ENCODE results near the gene ITFG1.

Gene ITFG1

DNA sequence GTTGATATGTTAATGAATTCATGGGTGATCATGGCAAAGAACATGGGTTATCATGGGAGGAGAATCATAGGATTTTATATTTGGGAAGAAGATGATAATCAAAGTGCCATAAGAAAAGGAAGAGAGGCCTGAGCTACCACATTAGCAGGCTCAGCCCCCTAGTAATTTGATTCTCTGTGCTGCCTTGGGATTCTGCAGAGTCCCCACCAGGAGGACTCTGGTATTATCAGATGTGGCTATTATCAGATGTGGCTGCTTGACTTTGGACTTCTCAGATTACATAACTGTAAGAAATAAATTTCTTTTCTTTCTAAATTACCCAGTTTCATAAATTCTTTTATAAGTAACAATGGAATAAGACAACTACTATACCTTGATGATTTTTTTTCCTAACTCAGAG lies 137.6 kb downstream of the ITFG1 start:
- DNase-seq (ENCODE audit: low spot score), result no peak

DNA sequence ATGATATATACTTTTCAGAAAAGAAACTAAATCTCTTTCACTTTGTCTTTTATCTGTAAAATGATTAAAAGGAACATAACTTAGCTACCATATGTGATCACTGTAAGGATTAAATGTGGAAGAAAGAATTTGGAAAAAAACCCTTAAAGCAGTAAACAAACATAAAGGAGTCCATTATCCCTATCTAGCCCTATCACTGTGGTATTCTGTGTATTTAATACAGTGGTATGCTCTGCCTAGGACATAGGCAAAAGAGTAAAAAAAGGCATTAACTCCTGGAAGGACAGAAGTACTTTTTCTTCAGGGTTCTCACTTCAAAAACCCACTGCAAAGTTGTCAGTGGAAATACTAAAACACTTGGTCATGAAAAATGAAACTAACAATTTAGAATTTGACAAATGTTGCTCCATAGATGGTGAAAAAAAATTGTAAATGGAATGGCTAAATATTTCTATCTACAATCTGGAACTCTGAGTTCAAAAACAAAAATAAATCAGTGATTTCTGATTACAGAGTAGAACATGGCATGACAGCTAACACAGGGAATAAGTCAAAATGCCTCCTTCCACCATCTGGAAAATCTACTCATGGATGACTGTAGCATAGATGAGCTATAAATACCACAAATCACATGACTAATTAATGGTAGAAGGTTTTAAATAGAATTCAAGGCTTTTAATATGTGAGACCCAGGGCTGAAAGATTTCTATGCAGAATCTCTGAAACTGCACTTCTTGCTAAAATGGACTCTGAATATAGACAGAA lies 140.1 kb downstream of the ITFG1 start:
- peak; percentile 5 for DNase-seq (ENCODE audit: low spot score)

DNA sequence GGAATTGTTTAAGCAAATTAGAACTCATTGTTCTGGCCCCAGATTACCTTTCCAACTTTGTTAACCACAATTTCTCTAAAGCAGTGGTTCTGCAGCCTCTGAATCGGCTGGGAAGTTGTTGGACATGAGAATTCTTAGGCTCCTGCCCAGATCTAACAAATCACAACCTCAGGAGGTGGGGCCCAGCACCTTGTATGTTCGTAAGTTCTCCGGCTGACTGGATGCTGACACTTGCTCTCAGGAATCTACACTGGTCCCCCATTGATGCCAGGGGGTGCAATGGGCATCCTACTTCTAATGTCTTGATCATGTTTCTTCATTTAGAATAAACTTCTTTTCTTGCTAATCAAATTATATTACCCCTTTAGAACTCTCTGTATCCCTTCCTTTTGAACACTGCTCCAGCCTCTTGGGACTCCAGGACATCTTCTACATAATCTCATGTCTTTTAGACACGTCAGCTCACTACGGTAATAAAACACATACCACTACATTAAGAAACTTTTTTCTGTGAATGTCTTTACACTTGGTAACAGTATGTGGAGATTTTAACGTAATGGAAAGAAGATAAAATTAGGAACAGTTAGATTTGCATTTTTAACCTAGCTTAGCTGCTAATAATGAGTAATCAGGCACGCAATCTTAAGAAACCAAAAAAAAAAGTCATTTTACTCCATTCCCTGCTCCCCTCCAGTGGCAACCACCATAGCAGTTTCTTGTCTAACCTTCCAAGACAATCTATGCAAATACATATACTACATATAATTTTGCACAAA lies 143.2 kb downstream of the ITFG1 start:
- DNase-seq (ENCODE audit: low spot score), result no peak

DNA sequence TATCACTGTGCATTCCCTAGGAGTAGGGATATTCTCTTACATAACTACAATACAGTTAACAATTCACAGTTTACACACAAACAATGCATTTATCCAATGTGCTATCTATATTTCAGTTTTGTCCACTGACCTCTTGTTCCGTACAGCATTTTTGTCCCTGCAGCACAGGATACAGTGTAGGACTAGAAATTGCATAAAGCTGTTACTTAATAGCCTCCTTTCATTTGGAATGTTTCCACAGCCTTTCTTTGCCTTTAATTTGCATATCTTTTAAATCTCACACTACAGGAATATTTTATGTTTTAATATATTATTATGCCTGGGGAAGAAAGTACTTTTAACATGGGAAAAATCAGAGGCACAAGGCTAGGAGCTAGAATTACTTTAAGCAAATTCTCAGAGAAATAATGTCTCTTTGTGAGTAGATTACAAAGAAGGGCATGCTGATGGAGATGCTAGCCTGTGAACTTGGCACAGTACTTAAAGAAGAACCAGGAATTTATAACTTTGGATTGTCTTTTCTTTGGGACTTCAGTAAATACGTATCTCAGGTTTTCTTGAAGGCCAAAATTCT lies 144.3 kb downstream of the ITFG1 start:
- no peak for DNase-seq (ENCODE audit: low spot score)

DNA sequence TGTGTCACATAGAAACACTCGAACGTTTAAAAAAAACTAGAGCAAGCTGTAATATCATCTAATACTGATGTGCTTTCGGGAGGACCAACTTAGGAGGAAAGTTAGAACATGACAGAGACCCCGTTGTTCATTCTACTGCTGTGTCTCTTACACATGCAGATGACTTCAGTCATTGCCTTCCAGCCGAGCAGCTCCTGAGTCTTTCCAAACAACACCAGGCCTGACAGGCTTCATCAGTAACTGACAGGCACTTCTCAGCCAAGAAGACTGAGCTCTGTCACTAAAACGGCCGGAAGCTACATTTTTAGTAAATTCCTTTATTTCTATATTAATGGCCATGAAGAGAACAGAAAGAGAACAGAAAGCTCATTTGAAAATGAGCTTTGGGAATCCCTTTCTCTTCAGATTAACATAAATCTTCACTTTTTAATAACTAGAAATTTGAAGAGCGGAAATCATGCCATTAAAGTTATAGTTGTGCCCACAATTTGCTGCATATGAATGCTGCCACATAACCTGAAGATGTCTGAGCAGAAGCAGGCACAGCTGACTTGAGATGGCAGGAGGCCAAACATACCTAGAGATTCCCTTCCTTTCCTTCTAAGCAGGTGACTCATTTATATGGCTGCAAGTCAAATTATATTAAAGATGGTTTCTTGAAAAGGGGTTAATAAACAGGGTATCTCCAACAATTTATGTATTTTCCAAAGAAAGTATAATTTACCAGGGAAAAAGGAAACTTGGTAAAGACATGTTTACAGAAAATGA lies 148.9 kb downstream of the ITFG1 start:
- DNase-seq (ENCODE audit: low spot score), result no peak

DNA sequence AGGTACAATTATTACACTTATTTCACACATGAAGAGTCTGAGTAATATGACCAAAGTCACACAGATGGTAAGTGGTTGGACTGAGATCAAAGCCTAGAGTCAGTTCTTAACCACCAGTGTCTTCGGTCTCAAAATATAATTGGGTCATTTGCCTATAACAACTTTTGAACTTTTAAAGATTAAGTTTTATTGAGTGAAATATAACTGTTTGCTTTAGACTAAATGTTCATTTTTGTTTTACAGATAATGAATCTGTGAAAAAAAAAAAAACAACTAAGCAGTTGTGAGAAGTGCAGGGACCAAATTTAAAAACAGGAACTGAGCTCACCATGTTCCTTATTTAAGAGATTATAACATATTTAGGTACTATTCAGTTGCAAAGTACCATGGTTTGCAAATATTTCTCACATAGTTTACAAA lies 150.1 kb downstream of the ITFG1 start:
- DNase-seq (ENCODE audit: low spot score), result no peak

DNA sequence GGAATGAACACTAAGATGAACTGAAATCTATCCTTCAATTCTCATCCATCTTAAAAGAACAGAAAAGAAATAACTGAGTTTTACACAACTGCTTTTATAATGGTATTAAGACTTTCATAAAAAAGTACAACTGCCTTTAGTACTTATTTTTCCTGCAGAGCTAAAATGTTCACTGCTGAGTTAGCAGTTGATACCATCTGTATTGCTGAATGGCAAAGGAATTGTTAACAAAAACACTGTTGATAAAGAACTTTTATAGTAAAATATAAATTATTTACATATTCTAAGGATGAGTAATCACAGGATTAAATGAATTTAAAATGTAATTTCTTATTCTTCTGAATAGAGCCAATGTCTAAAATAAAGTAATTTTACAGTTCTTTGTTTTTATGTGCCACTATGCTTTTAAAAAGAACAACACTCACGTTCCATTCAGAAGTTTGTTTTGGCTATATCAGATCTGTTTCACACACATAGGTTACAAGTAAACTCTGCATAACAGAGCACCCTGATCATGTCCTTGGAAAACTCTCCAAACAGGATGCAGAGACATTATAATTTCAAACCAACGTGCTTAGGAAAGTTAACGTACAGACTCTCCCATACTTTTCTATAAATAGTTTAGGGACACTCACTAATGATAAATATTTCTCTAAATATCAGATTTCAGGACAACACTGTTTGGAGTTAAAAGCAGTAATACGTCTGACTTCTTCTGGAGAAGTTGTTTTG lies 151.1 kb downstream of the ITFG1 start:
- peak; percentile 7 for DNase-seq (ENCODE audit: low spot score)

DNA sequence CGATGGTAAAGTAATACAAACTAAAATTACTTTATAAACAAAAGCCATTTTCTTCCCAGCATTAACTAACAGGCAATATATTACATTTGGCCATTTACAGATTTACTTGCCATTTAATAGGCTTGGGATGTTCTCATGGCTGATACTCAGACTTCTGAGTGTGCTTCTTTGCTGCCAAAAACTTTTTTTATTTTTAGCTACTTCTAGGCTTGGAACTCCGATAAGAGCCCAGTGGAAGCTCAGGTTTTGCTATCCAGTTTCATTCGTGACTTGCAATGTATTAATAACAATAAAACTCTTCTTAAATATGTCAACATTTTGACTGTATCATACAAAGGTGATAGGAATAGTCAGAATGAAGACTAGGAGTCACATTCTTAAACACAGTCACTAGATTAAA lies 152.3 kb downstream of the ITFG1 start:
- DNase-seq (ENCODE audit: low spot score), result no peak

DNA sequence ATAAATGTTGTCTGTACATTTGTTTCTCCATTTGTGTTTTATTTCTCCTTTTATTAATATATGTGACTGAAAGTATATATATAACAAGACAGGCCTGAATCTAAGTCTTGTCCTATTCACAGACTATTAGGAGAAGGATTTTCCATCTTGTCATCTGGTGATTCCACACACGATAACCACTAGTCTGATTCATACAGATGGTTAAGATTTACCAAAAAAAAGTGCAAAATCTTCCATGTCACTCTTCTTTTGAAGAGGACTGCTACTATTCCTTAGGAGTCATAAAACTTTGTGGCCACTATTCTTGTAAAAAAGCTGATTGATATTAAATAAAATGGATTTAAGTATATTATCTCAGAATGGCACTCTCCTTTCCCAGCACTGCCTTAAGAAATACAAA lies 156.3 kb downstream of the ITFG1 start:
- DNase-seq (ENCODE audit: low spot score), result no peak

DNA sequence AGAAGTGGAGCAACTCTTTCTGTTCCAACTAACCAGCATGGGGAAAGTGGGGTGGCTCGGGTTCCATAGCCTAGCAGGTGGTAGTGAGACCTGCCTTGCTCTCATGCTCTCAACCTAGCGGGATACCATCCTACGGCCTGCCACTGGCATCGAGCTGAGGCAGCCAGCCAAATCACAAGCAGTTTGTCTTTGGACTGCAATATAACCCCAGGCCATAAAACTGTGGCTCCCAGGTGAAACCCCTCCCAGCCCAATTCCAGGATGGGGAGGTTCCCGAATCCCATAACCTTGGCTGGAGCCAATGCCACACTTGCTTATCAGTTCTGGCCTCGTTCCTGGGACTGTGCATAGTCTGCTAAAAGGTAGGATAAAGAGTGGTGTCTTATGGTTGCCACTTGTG lies 161.3 kb downstream of the ITFG1 start:
- DNase-seq (ENCODE audit: low spot score), result no peak

DNA sequence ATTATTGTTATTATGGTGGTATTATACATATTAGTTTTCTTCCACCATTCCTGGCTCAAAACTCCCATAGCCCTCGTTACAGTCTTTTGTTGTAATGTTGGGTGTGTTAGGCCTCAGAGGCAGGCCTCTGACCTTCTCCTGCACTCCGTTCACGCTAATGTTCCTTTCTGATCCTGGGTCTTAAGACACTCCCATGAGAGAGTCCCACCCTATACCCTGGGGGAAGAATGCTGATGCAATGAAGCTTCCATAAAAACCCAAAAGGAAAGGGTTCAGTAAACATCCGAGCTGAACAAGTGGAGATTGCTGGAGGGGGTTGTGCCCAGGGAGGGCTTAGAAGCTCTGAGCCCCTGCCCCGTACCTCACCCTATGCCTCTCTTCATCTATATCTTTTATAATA lies 175.9 kb downstream of the ITFG1 start:
- no peak for DNase-seq (ENCODE audit: low spot score)

DNA sequence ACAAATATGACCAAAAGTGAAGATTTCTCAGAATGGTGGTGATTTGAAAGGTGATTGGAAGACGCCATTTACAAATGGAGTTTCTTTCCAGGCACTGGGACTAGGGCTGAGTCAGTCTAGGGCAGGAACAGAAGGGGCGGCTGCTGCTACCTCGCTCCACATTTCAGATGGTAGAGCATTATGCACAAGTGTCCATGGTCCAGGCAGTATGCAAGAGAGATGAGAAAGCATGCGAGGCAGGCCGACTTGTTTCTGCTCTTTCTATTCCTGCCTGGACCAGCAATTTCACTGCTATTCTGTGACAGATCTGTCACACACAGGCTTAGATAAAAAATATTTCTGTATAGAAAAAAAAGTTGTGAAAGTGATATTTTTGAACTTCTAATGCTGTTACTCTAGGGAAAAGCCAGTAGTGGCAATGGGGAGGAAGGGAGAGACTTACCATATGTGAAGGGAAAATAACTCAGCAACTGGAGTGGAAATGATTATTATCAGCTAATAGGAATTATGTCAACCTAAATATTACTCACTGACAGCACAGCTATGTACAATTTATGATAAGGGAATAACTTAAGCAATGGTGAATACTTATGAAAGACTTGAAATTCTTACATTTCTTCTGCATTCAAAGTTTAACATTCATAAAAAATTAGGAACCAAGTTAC lies 182.4 kb downstream of the ITFG1 start:
- no peak for DNase-seq (ENCODE audit: low spot score)

DNA sequence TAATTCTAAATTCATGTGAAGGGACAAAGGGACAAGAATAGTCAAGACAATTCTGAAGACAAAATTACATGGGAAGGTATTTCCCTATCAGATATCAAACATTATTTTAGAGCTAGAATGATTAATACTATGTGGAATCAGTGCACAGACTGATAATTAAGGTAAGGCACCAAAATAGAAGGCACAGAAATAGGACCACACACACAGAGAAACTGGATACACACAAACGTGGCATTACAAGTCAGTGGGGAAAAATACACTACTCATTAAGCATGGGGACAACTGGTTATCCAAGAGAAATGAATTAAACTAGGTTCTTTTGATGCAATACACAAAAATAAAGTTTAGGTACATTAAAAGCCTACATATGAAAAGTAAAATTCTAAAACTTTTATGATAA lies 184.3 kb downstream of the ITFG1 start:
- DNase-seq (ENCODE audit: low spot score), result no peak

DNA sequence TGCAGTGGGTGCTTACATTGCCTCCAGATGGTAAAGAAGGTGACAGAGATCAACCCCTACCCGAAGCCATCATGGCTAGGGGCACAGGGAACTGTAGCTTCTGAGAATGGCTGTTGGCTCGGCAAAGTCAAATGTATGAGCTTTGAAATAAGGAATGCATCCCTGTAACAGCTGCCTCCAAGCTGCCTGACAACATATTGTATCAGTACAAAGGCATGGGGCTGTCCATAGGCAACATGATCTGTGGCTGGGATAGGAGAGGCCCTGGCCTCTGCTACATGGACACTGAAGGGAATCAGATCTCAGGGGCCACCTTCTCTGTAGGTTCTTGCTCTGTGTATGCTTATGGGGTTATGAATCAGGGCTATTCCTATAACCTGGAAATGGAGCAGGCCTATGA lies 197.9 kb downstream of the ITFG1 start:
- DNase-seq (ENCODE audit: low spot score), result no peak

DNA sequence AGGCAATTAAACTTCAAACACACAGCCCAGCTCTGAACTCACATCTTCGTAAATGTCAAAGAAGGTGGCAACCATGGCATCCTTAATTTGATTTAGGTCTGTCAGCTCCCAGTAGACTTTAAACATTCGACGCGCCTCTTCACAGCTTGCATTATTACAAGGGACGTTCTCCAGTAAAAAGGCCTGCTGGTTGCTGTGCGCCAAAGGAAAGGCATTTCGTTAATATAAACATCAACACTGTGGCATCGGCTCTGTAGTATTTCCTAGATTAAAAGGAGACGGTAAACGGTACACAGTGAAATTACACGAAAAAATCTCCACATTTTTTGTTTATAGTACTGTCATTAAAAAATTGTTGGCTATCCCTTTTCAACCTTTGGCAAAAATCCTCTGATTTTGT lies 200.4 kb downstream of the ITFG1 start:
- DNase-seq (ENCODE audit: low spot score), result no peak

DNA sequence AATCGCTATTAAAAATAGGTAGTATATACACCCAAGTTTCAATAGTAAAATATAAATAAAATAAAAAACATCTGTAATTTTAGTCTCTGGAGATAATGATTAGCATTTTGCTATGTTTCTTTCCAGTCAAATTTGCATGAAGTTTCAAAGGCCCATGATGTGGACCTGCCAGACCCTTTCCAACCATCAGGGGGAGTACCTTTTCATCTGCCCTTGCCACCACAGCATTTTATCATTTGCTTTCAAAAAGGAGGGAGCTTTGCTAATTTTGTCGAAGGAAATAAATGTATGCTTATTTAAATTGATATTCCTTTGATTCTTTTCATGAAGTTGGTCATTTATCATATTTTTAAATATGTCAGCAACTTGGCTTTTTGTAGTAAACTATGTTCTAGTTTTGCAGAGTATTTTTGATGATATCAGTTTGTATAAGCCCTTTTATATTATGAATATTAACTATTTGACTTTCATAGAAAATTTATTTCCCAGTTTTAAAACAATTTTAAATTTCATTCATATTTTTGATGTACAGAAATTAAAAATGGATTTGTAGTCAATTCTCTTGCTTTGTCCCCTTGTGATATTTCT lies 201.9 kb downstream of the ITFG1 start:
- peak; percentile 16 for DNase-seq (ENCODE audit: low spot score)

DNA sequence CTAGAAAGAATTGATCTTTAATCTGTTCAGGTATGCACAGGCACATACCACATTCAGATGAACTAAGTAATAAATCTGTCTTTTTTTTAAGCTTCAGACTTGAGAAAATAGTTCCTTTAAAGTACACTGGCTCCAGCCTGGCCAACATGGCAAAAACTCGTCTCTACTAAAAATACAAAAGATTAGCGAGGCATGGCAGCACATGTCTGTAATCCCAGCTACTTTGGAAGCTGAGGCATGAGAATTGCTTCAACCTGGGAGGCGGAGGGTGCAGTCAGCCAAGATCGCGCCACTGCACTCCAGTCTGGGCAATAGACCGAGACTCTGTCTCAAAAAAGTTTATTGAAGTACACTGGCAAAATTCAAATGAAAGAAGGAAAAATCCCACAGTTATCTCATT lies 206.1 kb downstream of the ITFG1 start:
- DNase-seq (ENCODE audit: low spot score), result no peak

DNA sequence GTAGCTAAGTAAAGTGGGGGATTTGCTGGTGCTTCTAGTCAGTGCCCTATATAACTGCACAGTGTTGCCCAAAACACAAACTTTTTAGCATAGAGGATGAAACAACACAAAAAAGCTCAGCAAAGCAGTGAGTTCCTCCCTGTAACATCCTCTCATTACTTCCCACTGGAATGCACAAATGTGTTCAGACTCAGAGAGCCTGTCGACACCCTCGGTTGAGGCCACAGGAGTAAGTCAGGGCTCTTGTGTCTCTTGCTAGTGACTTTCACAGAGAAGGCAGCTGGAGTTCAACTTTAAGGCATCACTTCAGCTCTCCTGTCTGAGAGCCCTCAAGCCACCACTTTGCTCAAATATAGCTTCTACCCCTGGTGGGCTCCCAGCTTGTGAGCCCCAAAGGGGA lies 209.9 kb downstream of the ITFG1 start:
- DNase-seq (ENCODE audit: low spot score), result no peak

DNA sequence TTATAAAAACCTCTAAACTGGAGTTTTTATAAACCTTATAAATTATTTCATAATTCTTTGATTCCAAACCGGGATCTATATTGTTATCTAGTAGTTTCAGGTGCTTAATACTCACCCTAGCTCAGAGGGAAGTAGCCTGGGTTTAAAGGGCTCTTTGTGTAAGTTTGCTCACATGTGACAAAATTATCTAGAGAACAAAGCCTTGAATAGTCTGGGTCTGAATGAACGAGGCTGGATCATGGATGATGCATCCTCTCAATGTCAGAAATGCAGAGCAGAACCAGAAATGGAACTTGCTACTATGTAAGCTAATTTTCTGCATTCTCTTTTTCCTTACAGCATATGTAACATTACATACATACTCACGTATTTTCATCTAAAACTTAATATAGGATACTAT lies 213.2 kb downstream of the ITFG1 start:
- DNase-seq (ENCODE audit: low spot score), result no peak

DNA sequence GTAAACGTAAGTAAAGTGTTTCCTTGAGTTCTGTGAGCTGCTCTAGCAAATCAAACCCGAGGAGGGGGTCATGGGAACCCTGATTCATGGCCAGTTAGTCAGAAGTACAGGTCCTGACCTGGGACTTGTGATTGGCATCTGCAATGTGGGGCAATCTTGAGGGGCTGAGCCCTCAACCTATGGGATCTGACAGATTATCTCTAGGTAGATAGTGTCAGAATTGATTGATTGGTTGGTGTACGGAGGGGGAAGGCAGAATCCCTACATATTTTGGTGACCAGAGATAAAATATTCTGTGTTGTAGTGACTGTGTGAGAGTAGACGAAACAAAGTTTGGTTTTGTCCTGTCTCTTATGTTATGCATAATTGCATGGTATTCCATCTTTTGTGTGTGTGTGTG lies 216.7 kb downstream of the ITFG1 start:
- no peak for DNase-seq (ENCODE audit: low spot score)

DNA sequence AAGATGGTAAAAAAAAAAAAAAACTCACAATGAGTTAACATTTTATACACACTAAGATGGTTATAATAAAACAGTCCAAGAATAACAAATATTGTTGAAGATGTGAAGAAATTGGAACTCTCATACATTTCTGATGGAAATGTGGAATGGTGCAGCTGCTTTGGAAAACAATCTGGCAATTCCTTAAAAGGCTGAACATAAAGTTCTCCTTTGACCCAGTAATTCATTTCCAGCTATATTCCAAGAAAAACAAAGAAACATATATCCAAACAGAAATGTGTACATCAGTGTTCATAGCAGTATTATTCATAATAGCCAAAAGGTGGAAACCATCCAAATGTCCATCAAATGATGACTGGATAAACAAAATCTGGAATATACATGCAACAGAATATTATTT lies 219.8 kb downstream of the ITFG1 start:
- DNase-seq (ENCODE audit: low spot score), result no peak

Measured in hepatic stellate cell (primary cell).